Activated naive CD4-positive, alpha-beta T cell treated with anti-CD3 and anti-CD28 coated beads for 36 hours (primary cell): ENCODE data around the gene NXF1. TPM values are rescaled to one million over a fixed set of nuclear protein-coding genes. Genes with fewer than 3 reads are reported as not detected.
A peak's percentile ranks its signal among the peaks of the same experiment; 100 is the strongest.
"Not testable (repeated sequence)": the region's sequence is repeated elsewhere in the genome, so short reads cannot be mapped to it uniquely, and the experiment has no call there.

Experiments used
- CTCF ChIA-PET: fragments of 350-600 bp; sonication (Branson Sonifier 250); formaldehyde crosslinking; loops from one replicate; lab custom pipeline; 2021; ENCODE audit warnings: antibody characterized with exemption; lab: Charles Lee
- DNase-seq: peaks from one replicate; pipeline ENCODE4 v3.0.0-alpha.2; 2020
- H3K27ac Mint-ChIP-seq: one replicate; pipeline ENCODE4 v1.8.0; 2021; ENCODE audit warnings: mild to moderate bottlenecking, mixed read lengths
- H3K27me3 Mint-ChIP-seq: one replicate; pipeline ENCODE4 v1.8.0; 2021; ENCODE audit warnings: low read depth, mixed read lengths
- H3K36me3 Mint-ChIP-seq: one replicate; pipeline ENCODE4 v1.8.0; 2021; ENCODE audit warnings: low read depth, mixed read lengths
- H3K4me1 Mint-ChIP-seq: one replicate; pipeline ENCODE4 v1.8.0; 2021; ENCODE audit warnings: low read depth, mixed read lengths
- H3K4me3 Mint-ChIP-seq: one replicate; pipeline ENCODE4 v1.8.0; 2021; ENCODE audit warnings: mild to moderate bottlenecking, moderate library complexity, mixed read lengths
- H3K9me3 Mint-ChIP-seq: one replicate; pipeline ENCODE4 v1.8.0; 2021; ENCODE audit warnings: mixed read lengths
- intact Hi-C: fragments of 100-400 bp; cut with micrococcal nuclease; formaldehyde crosslinking; loops from one replicate; pipeline ENCODE4 v1.15.1; 2023
- total RNA-seq, 2 experiments: library from RNA; stranded (reverse); gene quantifications; one replicate each; pipeline ENCODE4 v1.2.3, GENCODE V29; 2021

The NXF1 gene
- total RNA-seq, 2 experiments from 2014 or later = 44.6 to 46.0 TPM

GRCh38 chr11:62843466-62843865 lies 38.2 kb upstream of the NXF1 start:
- Mint-ChIP-seq H3K36me3 (peaks cover 7% of the 10 kb centered on the region), H3K9me3 (no peaks in the 10 kb centered on the region), H3K4me3 (no peak overlapping the region), H3K4me1 (peaks cover 15% of the 10 kb centered on the region), H3K27ac (no peak overlapping the region), H3K27me3 (no peaks in the 10 kb centered on the region)
- no peak for DNase-seq
- CTCF ChIA-PET = interaction anchor here (1.4 kb wide), 1 partner anchor 18 kb away, joined by 4 read pairs; no protein-coding TSS in a partner anchor
- intact Hi-C loops = loop anchor here (5.0 kb wide), 1 partner anchor 271 kb away; the partner anchor contains the start of gene EEF1G

DNA sequence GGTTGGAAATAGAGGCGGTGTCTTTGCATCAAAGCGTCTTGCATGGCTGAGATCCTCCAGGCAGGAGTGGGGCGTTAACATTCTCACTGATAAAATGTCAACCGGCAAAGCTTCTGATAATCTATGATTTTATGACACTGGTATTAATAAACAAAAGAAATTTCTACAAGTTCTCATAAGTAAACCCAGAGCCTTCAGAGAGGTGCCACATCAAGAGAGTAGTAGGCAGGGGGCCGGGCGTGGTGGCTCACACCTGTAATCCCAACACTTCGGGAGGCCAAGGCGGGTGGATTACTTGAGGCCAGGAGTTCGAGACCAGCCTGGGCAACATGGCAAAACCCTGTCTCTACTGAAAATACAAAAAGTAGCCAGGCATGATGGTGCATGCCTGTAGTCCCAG lies 37.7 kb upstream of the NXF1 start:
- not testable (repeated sequence) for H3K27ac Mint-ChIP-seq, H3K36me3 Mint-ChIP-seq, H3K9me3 Mint-ChIP-seq, H3K4me3 Mint-ChIP-seq, H3K27me3 Mint-ChIP-seq
- peaks cover 15% of the 10 kb centered on the region for H3K4me1 Mint-ChIP-seq
- intact Hi-C loops = loop anchor here (1.0 to 5.0 kb wide), 3 partner anchors 12 to 271 kb away; partner anchors contain the start of gene EEF1G
- peak; percentile 18 for DNase-seq
- CTCF ChIA-PET = interaction anchor here (0.7 to 1.0 kb wide), 3 partner anchors 25 to 57 kb away, joined by 3 to 4 read pairs (median 3); no protein-coding TSS in a partner anchor

- H3K9me3 Mint-ChIP-seq = no peaks in the 10 kb centered on the region
- H3K4me3 Mint-ChIP-seq = no peak overlapping the region
- H3K27ac Mint-ChIP-seq = no peak overlapping the region
- H3K4me1 Mint-ChIP-seq = peaks cover 20% of the 10 kb centered on the region
- H3K27me3 Mint-ChIP-seq = no peaks in the 10 kb centered on the region
- intact Hi-C loops = loop anchor here (1.0 to 5.0 kb wide), 3 partner anchors 13 to 270 kb away; partner anchors contain the start of gene EEF1G
- CTCF ChIA-PET = interaction anchor here (0.7 to 1.7 kb wide), 4 partner anchors 10 to 56 kb away, joined by 3 to 5 read pairs (median 3); partner anchors contain the start of gene TEX54
- peak; percentile 61 for DNase-seq
- peaks cover 12% of the 10 kb centered on the region for H3K36me3 Mint-ChIP-seq
These were observed 37.0 kb upstream of the NXF1 start for GRCh38 chr11:62842171-62842741.

DNA sequence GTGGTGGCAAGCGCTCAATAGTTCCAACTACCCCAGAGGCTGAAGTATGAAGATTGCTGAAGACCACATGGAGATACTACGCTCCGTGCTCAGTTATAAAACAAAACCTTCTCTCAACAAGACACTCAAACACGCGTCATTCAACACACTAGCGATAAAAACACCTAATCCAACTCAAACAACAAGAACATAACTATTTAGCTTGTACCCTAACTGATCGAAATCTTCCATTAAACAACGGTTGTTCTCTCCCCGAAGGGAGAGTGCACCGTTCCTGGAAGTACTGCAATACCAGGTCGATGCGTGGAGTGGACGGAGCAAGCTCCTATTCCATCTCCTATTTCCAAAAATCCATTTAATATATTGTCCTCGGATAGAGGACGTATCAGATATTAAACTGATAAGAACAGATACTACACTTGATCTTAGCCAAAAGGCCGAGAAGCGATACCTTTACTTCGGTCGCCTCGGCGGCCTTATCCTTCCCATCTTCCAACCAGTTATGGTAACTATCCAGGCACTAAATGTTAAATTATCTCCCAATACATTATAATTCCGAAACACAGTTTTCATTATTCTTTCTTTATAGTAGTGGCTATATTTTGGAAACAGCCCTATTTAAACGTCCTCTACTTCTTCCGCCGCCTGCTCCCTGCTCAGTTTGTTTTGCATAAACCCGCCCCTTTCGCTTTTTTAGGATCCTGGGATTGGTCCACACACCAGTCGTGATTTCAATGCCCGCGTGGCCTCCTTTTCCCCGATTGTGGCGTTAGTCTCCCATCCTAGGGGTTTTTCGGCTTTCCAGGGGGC lies 36.3 kb upstream of the NXF1 start:
- no peaks in the 10 kb centered on the region for H3K27me3 Mint-ChIP-seq

GRCh38 chr11:62840721-62841360 lies 35.6 kb upstream of the NXF1 start:
- Mint-ChIP-seq H3K36me3 (peaks cover 18% of the 10 kb centered on the region), H3K4me1 (peaks cover 30% of the 10 kb centered on the region)
- CTCF ChIA-PET = interaction anchor here (0.6 to 2.8 kb wide), 7 partner anchors 8 to 188 kb away, joined by 3 to 13 read pairs (median 3); partner anchors contain the start of genes INTS5, TEX54 and TMEM179B
- not testable (repeated sequence) for H3K9me3 Mint-ChIP-seq, H3K4me3 Mint-ChIP-seq, H3K27ac Mint-ChIP-seq, H3K27me3 Mint-ChIP-seq
- DNase-seq = peak; percentile 94
- intact Hi-C loops = loop anchor here (1.0 to 5.0 kb wide), 7 partner anchors 49 to 269 kb away; partner anchors contain the start of genes C11orf98, CSKMT, EEF1G and GANAB

More for the DNA sequence above, 36.3 kb upstream of the NXF1 start:
- Mint-ChIP-seq H3K9me3 (no peaks in the 10 kb centered on the region), H3K4me3 (no peak overlapping the region), H3K4me1 (peaks cover 23% of the 10 kb centered on the region), H3K27ac (no peak overlapping the region), H3K36me3 (peaks cover 15% of the 10 kb centered on the region)
- DNase-seq = peak; percentile 93
- CTCF ChIA-PET = interaction anchor here (0.6 to 2.8 kb wide), 7 partner anchors 9 to 188 kb away, joined by 3 to 13 read pairs (median 3); partner anchors contain the start of genes INTS5, TEX54 and TMEM179B
- intact Hi-C loops = loop anchor here (1.0 to 5.0 kb wide), 8 partner anchors 14 to 269 kb away; partner anchors contain the start of genes C11orf98, CSKMT, EEF1G and HNRNPUL2

- H3K27me3 Mint-ChIP-seq = no peaks in the 10 kb centered on the region
- H3K4me1 Mint-ChIP-seq = peaks cover 41% of the 10 kb centered on the region
- no peak within 1 kb of the TSS for H3K27ac Mint-ChIP-seq
- peak; percentile 97 for DNase-seq
- CTCF ChIA-PET = interaction anchor here (0.8 to 2.8 kb wide), 5 partner anchors 12 to 415 kb away, joined by 3 to 13 read pairs (median 5); partner anchors contain the start of gene TMEM179B
- no peak within 1 kb of the TSS for H3K4me3 Mint-ChIP-seq
- H3K9me3 Mint-ChIP-seq = no peaks in the 10 kb centered on the region
- H3K36me3 Mint-ChIP-seq = peaks cover 32% of the 10 kb centered on the region
- intact Hi-C loops = loop anchor here (1.0 kb wide), 5 partner anchors 8 to 78 kb away; partner anchors contain the start of genes NXF1, POLR2G, TAF6L and TMEM179B
These were observed 34.1 kb upstream of the NXF1 start, which contains the start of gene WDR74 for GRCh38 chr11:62839050-62839945. WDR74 (minus strand) TSS chr11:62839590; CDS start chr11:62839570, 20 bp downstream.

GRCh38 chr11:62835336-62835735 lies 30.1 kb upstream of the NXF1 start:
- Mint-ChIP-seq H3K36me3 (peaks cover 37% of the 10 kb centered on the region), H3K27me3 (no peaks in the 10 kb centered on the region), H3K4me1 (peaks cover 53% of the 10 kb centered on the region), H3K9me3 (no peaks in the 10 kb centered on the region), H3K27ac (peak overlapping the region; percentile 7), H3K4me3 (no peak overlapping the region)
- CTCF ChIA-PET = interaction anchor here (0.6 to 3.3 kb wide), 2 partner anchors 49 to 567 kb away, joined by 4 to 15 read pairs; partner anchors contain the start of gene TMEM179B
- intact Hi-C loops = no loop called here
- no peak for DNase-seq

DNA sequence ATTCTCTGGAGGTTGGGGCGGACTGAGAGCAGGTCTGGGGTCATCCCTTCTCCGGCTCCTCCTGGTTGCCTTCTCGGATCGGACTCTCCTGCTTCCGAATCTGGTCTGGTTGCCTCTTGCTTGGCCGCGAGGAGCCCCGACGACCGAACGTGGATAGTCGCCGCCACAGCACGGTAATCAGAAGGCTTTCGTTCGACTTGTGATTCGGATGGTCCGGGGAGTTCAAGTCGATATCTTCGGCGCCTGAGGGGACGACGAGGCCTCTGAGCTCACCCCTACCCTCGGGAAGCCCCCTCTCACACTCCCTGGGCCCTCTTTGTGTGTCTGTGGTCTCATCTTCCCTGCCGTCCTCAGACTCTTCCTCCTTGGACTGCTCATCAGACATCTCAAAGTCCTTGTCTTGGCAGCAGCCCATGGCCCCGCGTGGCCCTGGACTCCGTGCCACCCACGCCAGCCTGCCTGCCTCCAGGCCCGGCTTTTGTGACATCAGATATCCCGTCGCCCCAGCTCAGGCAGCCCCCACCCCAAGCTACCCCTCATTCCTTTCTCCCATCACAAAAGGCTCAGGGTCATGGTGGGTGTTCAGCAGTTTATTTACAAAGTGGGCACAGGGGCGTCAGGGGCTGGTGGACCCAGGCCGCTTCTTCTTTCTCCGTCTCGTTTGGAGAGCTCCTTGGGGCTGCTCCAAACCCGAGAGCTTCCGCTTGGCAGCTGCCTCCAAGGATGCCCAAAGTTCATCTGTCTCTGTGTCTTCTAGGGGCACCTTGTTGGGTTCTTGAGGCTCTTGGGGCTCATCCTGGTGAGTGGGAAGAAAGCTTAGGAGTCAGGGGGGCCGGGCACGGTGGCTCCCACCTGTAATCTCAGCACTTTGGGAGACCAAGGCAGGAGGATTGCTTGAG lies 27.3 kb upstream of the NXF1 start, which contains the start of gene TEX54:
TEX54 (minus strand) TSS at position 506 of the 899 bp plus-strand sequence.
- Mint-ChIP-seq H3K4me1 (peaks cover 51% of the 10 kb centered on the region), H3K27me3 (no peaks in the 10 kb centered on the region), H3K4me3 (peak within 1 kb of the TSS; percentile 99), H3K9me3 (no peaks in the 10 kb centered on the region), H3K27ac (peak within 1 kb of the TSS; percentile 100), H3K36me3 (peaks cover 28% of the 10 kb centered on the region)
- no peak for DNase-seq
- CTCF ChIA-PET = interaction anchor here (0.8 to 1.8 kb wide), 3 partner anchors 9 to 46 kb away, joined by 3 to 12 read pairs (median 3); no protein-coding TSS in a partner anchor
- intact Hi-C loops = loop anchor here (1.0 kb wide), 2 partner anchors 27 to 49 kb away; partner anchors contain the start of gene NXF1

DNA sequence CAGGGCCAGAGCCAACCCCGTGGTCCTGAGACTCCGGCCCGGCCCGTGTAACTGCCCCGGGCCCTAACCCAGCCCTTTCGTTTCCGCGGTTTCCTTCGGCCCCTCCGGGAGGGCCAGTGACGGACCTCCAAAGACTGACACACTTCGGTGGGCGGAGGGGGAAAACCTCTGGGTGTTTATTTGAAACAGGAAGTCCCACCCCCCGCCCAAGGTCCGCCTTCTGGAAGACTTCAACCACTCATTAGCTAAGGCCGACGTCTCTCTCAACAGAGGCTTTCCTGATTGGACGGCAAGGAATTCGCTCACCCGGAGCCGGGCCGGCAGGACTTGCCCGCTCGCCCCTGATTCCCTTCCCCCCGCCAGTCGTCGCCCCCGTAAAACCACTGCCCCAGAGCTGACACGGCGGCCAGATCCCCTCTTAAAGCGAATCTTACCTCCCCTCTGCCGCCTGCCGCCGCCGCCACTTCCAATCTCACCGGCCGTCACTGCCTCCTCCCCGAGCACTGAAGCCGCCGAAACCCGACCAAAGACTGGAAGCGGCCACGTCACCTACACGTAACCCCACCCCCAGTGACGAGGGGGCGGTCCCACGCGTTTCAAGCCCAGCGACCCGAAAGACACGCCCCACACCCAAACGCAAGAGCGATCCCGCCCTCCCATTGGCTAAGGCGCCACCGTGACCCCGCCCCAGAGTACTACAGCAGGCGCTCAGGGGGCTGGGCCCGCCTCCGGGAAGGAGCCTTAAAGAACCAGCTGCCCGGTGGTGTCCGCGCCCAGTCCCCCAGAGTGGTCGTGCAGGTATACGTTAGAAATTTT lies 26.5 kb upstream of the NXF1 start, which contains the start of gene STX5:
STX5 (minus strand) TSS at position 532 of the 816 bp plus-strand sequence. CDS start 808 bp downstream, outside the sequence.
- H3K36me3 Mint-ChIP-seq = peaks cover 23% of the 10 kb centered on the region
- no peaks in the 10 kb centered on the region for H3K9me3 Mint-ChIP-seq
- peak within 1 kb of the TSS; percentile 100 for H3K27ac Mint-ChIP-seq
- intact Hi-C loops = loop anchor here (1.0 kb wide), 6 partner anchors 8 to 104 kb away; partner anchors contain the start of genes HNRNPUL2, NXF1, TMEM179B and TMEM223
- no peaks in the 10 kb centered on the region for H3K27me3 Mint-ChIP-seq
- peaks cover 47% of the 10 kb centered on the region for H3K4me1 Mint-ChIP-seq
- peak; percentile 100 for DNase-seq
- peak within 1 kb of the TSS; percentile 99 for H3K4me3 Mint-ChIP-seq
- CTCF ChIA-PET = interaction anchor here (0.6 to 1.8 kb wide), 5 partner anchors 10 to 177 kb away, joined by 3 to 12 read pairs (median 3); no protein-coding TSS in a partner anchor
